ENCODE measurements around the gene JPT1.

DNA sequence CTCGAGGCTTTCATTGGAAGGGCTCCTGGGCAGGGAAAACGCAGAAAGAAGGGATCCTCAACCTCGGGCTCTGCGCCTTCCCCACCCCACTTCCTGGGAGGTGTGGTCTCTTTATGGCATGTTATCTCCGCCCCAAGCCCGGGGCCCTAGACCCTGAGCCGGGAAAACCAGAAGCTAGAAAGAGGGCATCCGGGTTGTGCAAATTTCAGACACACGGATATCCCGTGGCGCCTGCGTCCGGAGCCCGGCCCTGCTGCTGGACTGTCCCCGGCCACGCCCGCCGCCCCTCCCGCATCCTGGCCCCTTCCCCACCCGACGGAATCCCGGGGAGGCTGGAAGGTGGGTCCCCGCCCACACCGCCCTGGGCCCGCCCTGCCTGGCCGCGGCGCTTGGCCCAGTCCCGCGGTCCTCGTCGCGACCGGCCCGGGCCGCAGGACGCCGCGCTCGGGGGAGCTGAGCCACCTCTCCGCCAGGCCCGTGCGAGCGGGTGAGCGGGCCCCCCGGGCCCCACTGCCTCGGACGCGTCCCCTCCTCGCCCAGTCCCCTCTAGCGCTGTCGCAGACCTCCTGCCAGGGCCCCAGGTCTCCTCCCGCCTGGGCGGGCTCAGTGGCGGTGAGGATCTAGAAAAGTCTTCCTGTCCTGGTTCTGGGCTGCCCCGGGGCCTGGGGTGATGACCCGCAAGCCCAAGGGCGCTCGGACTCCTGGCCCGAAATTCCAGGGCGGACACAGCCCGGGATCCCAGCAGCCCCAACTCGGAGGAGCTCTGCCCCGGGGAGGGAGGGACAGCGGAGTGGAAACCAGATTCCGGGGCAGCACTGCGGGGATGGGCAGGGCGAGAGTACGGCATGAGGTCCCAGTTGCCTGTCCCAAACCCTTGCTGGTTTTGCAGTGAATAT is 66.5 kb downstream of the JPT1 start, which contains the start of gene SLC16A5:
- TF ChIP-seq GATA2 (IDR thresholded peaks at IDR 0.05; ENCODE audit: low read depth, low read length) (no peak), GATA3 (IDR thresholded peaks at IDR 0.05; ENCODE audit: low read depth, low read length) (no peak)

Data from SH-SY5Y (cell line).